GM19239 (cell line): ENCODE measurements around the gene LRP5.

ENCODE experiments used
- DNase-seq: peaks from one replicate; pipeline ENCODE4 v3.0.0; 2011; ENCODE audit warnings: low spot score; ENCODE audit not compliant: insufficient read length
- FAIRE-seq: peaks from 2 replicates; lab custom pipeline; 2011; peaks lifted over from hg19 to GRCh38; lab: Jason Lieb, UNC

LRP5 gene

GRCh38 chr11:68406324-68407313 is 94.2 kb downstream of the LRP5 start:
- FAIRE-seq (no peak), DNase-seq (no peak)

DNA sequence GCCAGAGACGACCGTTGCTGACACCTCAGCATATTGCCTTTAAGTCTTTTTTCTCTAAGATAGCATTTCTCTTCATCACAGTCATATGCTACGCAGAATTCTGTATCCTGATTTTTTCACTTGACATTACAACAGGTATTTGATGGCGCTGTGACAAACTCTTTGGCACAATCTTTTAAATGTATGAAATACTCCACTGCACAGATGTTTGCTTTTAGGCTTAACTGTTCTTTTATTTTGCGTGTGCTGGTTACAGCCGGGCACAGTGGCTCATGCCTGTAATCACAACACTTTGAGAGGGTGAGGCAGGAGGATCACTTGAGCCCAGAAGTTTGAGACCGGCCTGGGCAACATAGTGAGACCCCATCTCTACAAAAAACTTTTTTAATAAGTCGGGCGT is 96.1 kb downstream of the LRP5 start:
- DNase-seq = no peak
- FAIRE-seq = no peak

- no peak for FAIRE-seq
- DNase-seq = no peak
These were observed 97.5 kb downstream of the LRP5 start for GRCh38 chr11:68409748-68410344.

DNA sequence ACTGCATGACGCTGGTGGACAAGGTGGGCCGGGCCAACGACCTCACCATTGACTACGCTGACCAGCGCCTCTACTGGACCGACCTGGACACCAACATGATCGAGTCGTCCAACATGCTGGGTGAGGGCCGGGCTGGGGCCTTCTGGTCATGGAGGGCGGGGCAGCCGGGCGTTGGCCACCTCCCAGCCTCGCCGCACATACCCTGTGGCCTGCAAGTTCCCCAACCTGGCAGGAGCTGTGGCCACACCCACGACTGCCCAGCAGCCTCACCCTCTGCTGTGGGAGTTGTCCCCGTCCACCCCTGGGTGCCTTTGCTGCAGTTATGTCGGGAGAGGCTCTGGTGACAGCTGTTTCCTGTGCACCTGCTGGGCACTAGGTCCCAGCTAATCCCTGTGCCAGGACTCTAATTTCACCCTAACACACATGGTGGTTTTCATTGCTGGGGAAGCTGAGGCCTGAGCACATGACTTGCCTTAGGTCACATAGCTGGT is 99.2 kb downstream of the LRP5 start:
- no peak for DNase-seq

GRCh38 chr11:68412593-68413475 is 100.4 kb downstream of the LRP5 start:
- FAIRE-seq = no peak
- DNase-seq = no peak

More for the DNA sequence above, 99.2 kb downstream of the LRP5 start:
- no peak for FAIRE-seq

GRCh38 chr11:68413591-68413999 is 101.2 kb downstream of the LRP5 start:
- no peak for FAIRE-seq
- DNase-seq = no peak

DNA sequence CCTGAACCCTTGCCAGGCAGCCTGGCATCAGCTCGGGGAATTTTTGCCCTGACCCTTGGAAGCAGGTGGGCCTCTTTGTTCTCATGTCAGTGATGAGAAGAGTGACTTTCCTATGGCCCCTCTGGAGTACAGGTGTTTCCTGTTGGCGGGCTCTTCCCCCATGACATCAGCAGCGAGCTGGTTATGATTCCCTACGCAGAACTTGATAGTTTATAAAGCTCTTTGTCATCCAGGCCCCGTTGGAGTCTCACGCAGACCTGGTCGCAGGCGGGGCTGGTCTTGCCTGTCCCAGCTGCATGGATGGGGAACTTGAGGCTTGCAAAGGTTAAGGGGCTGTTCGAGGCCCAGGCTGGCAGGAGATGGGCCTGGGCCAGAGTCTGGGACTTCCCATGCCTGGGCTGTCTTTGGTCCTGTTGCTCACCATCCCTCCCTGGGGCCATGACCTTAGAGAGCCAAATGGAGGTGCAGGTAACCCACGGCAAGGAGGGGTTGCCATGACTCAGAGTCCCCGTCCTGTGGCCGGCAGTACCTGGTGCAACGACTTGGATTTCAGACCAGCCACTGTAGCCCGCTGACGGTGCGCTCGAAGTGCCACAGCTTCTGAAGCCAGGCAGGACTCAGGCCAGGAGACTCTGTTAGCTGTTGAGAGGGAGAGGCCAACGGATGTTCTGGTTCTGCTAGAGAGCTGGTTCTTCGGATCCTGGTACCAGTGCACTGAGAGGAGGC is 102.3 kb downstream of the LRP5 start:
- FAIRE-seq (no peak), DNase-seq (no peak)

DNA sequence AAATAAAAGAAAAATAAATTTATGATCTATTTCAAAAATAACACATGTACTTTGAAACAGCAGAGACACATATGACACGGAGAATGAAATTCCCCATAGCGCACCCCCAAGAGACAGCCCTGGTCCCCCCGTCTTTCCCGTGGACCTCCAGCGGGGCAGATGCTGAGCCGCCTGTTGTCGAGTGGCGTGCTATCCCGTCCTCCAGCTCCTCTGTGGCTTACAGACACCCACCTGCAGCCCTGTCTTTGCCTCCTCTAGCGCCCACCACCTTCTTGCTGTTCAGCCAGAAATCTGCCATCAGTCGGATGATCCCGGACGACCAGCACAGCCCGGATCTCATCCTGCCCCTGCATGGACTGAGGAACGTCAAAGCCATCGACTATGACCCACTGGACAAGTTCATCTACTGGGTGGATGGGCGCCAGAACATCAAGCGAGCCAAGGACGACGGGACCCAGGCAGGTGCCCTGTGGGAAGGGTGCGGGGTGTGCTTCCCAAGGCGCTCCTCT is 103.7 kb downstream of the LRP5 start:
- DNase-seq (no peak), FAIRE-seq (no peak)

- no peak for DNase-seq
- FAIRE-seq = no peak
These were observed 106.3 kb downstream of the LRP5 start for GRCh38 chr11:68418648-68419047.

DNA sequence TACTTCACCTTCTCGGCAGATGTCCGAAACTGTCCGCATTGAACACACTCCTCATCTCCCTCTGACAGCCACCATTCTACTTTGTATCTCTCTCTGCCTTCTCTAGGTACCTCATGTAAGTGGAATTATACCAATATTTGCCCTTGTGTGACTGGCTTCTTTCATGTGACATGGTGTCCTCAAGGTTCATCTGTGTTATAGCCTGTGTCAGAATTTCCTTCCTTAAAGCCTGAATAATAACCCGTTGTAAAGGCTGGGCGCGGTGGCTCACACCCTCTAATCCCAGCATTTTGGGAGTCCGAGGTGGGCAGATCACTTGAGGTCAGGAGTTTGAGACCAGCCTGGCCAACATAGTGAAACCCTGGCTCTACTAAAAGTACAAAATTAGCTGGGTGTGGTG is 107.8 kb downstream of the LRP5 start:
- FAIRE-seq = no peak
- no peak for DNase-seq

- no peak for FAIRE-seq
These were observed 111.1 kb downstream of the LRP5 start for GRCh38 chr11:68423481-68423880.

DNA sequence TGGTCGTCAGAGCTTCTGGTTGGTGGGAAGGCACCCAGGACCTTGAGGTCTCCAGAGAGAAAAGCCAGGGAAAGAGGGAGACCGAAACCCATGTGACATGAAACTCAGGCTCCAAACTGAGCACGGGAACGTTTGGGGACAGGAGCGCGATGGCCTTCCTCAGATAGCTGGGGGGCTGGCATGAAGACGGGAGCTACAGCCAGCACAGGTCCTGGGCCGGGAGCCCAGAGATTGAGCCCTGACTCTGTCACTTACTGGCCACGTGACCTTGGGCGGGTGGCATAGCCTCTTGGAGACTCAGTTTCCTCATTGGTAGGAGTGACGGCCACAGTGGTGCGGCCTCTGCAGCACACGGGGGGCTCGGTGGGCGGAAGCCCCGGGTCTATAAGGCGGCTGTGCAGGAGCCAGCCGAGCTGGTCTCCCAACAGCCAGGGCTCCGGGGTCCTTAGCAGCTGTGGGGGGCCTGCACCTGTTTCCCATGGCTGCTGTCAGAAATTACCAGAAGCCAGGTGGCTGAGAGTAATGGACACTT is 111.8 kb downstream of the LRP5 start:
- no peak for FAIRE-seq

More at GRCh38 chr11:68423481-68423880, 111.1 kb downstream of the LRP5 start:
- no peak for DNase-seq

GRCh38 chr11:68424981-68425865 is 112.8 kb downstream of the LRP5 start:
- FAIRE-seq (no peak), DNase-seq (no peak)

More for the DNA sequence above, 111.8 kb downstream of the LRP5 start:
- DNase-seq = no peak

DNA sequence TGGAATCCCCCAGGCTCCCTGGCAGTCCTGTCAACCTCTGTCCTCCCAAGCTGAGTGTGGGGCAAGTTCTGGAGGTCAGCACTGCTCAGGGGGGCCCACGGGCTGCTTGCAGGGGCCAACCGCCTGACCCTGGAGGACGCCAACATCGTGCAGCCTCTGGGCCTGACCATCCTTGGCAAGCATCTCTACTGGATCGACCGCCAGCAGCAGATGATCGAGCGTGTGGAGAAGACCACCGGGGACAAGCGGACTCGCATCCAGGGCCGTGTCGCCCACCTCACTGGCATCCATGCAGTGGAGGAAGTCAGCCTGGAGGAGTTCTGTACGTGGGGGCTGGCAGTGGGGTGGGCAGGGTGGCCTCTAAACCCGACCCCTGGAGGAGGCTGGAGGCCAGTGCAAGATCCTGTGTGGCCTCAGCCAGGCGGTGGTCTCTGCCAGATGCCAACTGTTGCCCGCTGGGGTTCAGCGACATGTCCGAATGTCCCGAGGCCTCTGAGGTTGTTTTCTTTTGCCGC is 113.5 kb downstream of the LRP5 start:
- DNase-seq (no peak), FAIRE-seq (no peak)

DNA sequence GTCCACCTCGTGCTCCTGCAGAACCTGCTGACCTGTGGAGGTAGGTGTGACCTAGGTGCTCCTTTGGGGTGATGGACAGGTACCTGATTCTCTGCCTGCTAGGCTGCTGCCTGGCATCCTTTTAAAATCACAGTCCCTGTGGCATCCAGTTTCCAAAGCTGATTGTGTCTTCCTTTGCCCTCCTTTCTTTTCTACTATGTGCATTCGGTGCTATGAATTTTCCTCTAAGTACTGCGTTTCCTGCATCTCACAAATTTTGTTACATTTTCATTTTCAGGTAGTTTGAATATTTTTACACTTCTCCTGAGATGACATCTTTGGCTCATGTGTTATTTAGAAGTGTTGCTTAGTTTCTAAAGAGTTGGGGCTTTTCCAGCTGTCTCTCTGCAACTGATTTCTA is 117.3 kb downstream of the LRP5 start:
- FAIRE-seq = no peak
- no peak for DNase-seq

DNA sequence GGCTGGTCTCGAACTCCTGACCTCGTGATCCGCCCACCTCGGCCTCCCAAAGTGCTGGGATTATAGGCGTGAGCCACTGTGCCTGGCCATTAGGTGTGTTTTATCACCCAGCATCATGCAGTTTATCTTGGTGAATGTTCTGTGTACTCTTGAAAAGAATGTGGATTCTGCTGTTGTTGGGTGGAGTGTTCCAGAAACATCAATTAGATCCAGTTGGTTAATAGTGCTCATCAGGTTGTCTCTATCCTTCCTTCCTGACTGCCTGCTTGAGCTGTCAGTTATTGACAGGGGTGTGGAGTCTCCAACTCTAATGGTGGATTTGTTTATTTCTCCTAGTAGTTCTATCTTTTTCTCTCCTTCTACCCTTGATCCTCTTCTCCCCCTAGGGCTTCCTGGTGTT is 118.0 kb downstream of the LRP5 start:
- FAIRE-seq (no peak), DNase-seq (no peak)

DNA sequence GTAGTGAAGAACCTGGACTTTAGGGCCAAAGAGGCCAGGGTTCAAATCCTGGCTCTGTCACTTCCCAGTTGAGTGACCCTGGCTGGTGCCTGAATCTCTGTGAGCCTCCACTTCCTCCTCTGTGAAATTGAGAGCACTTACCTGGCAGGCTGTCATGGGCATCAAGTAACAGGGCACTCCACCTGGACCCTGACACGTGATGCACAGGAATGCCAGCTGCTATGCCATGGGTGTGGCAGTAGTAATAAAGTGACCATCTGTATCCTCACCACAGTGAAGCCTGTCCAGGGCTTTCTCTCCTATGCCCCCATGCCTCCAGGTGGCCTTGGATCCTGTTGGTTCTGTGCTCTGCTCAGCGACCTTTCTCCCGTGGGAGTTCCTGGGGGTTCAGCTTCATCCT is 118.4 kb downstream of the LRP5 start:
- no peak for FAIRE-seq
- no peak for DNase-seq
